Type B pancreatic cell (in vitro differentiated cells): Measurements from ENCODE around the gene ESPN. TPM values are rescaled to one million over a fixed set of nuclear protein-coding genes. Genes with fewer than 3 reads are reported as not detected.
"Not testable (repeated sequence)": the region's sequence is repeated elsewhere in the genome, so short reads cannot be mapped to it uniquely, and the experiment has no call there.

Source experiments
- DNase-seq: peaks from one replicate; pipeline ENCODE4 v3.0.0; 2021; ENCODE audit warnings: mixed read lengths; ENCODE audit not compliant: unreplicated experiment; ENCODE audit errors: extremely low spot score
- H3K27ac Mint-ChIP-seq: 2 replicates; pipeline ENCODE4 v1.8.0; 2021; ENCODE audit warnings: mild to moderate bottlenecking, mixed read lengths
- H3K27me3 Mint-ChIP-seq: 2 replicates; pipeline ENCODE4 v1.8.0; 2021; ENCODE audit warnings: mixed read lengths
- H3K36me3 Mint-ChIP-seq: 2 replicates; pipeline ENCODE4 v1.8.0; 2021; ENCODE audit warnings: mixed read lengths
- H3K4me1 Mint-ChIP-seq: one replicate; pipeline ENCODE4 v1.8.0; 2021; ENCODE audit warnings: mixed read lengths; ENCODE audit not compliant: unreplicated experiment
- H3K4me3 Mint-ChIP-seq: 2 replicates; pipeline ENCODE4 v1.8.0; 2021; ENCODE audit warnings: mild to moderate bottlenecking, mixed read lengths
- H3K9me3 Mint-ChIP-seq: 2 replicates; pipeline ENCODE4 v1.8.0; 2021; ENCODE audit warnings: mixed read lengths
- total RNA-seq: library from RNA; stranded (reverse); gene quantifications from 2 replicates; pipeline ENCODE4 v1.2.1, GENCODE V29; 2021; ENCODE audit warnings: low replicate concordance
- TF ChIP-seq, protein P1 (sequence below): fragments of 200-600 bp; sonication (generic); conservative IDR thresholded peaks from 2 replicates; pipeline ENCODE4 v1.5.0; 2021; ENCODE audit warnings: antibody characterized with exemption, mild to moderate bottlenecking

ESPN gene
- total RNA-seq, 1 donor from 2014 or later = 13.8 TPM

DNA sequence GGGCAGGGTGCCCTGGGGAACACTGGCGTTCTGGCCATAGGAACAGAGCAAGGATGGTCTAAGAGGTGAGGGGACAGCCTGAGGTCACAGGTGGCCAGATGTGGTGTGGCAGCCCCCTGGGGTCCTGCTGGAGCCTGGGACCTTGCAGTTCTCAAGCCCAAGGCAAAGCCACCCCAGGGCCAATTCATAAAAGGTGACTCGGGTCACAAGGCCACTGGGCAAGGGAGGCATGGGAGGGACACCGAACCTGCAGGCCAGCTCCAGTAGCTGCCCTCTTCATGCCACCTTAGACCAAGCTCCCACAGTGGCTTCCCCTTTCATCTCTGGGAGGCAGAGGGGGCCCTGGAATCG is 22.1 kb downstream of the ESPN start:
- H3K4me1 Mint-ChIP-seq = peaks cover 14% of the 10 kb centered on the region
- peaks cover 23% of the 10 kb centered on the region for H3K27me3 Mint-ChIP-seq
- H3K4me3 Mint-ChIP-seq = no peak overlapping the region
- TF ChIP-seq, protein P1, sequence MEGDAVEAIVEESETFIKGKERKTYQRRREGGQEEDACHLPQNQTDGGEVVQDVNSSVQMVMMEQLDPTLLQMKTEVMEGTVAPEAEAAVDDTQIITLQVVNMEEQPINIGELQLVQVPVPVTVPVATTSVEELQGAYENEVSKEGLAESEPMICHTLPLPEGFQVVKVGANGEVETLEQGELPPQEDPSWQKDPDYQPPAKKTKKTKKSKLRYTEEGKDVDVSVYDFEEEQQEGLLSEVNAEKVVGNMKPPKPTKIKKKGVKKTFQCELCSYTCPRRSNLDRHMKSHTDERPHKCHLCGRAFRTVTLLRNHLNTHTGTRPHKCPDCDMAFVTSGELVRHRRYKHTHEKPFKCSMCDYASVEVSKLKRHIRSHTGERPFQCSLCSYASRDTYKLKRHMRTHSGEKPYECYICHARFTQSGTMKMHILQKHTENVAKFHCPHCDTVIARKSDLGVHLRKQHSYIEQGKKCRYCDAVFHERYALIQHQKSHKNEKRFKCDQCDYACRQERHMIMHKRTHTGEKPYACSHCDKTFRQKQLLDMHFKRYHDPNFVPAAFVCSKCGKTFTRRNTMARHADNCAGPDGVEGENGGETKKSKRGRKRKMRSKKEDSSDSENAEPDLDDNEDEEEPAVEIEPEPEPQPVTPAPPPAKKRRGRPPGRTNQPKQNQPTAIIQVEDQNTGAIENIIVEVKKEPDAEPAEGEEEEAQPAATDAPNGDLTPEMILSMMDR = no peak
- no peak for DNase-seq
- no peaks in the 10 kb centered on the region for H3K9me3 Mint-ChIP-seq
- no peaks in the 10 kb centered on the region for H3K36me3 Mint-ChIP-seq
- H3K27ac Mint-ChIP-seq = no peak overlapping the region

- Mint-ChIP-seq H3K27ac (no peak overlapping the region), H3K4me1 (peaks cover 14% of the 10 kb centered on the region), H3K9me3 (no peaks in the 10 kb centered on the region), H3K27me3 (peaks cover 22% of the 10 kb centered on the region), H3K36me3 (no peaks in the 10 kb centered on the region), H3K4me3 (peak overlapping the region; percentile 65)
- no peak for DNase-seq
- TF ChIP-seq, protein P1 = peak; percentile 19
These were observed 22.6 kb downstream of the ESPN start for GRCh38 chr1:6447016-6447817.

- no peak for DNase-seq
- no peak overlapping the region for H3K27ac Mint-ChIP-seq
- H3K4me1 Mint-ChIP-seq = peaks cover 14% of the 10 kb centered on the region
- no peaks in the 10 kb centered on the region for H3K36me3 Mint-ChIP-seq
- H3K27me3 Mint-ChIP-seq = peaks cover 24% of the 10 kb centered on the region
- no peaks in the 10 kb centered on the region for H3K9me3 Mint-ChIP-seq
- TF ChIP-seq, protein P1 = peak; percentile 18
- H3K4me3 Mint-ChIP-seq = peak overlapping the region; percentile 65
These were observed 23.5 kb downstream of the ESPN start for GRCh38 chr1:6447818-6448748.

DNA sequence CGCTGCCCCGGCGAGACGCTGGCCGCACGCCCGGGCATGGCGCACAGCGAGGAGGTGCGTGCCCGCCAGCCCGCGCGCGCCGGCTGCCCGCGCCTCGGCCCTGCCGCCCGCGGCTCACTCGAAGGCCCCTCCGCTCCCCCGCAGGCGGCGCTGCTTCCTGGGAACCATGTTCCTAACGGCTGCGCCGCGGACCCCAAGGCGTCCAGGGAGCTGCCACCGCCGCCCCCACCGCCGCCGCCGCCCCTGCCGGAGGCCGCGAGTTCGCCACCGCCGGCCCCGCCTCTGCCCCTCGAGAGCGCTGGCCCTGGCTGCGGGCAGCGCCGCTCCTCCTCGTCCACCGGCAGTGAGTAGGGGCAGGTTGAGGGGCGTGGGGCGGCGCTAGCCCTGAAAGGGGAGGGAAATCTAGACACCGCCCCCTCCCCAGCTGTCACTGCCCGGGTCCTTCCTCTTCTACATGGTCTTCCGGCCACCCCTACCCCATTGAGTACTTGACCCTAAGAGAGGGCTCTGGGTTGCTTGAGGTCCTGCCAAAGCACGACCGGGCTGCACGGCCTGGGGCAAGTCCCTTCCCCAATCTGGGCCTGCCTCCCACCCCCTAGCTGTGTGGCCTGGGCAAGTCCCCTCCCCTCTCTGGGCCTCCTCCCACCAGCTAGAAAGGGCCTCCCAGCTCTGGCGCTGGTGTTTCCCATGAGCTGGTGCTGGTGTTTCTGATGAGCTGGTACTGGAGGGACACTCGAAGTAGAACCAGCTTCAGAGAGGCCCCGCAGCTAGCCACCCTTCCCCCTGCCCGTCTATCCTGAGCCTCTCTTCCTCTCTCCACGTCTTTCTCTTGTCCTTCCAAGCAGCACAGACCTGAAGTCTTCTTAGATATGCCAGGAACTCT is 24.4 kb downstream of the ESPN start:
- peak overlapping the region; percentile 43 for H3K27ac Mint-ChIP-seq
- H3K4me3 Mint-ChIP-seq = peak overlapping the region; percentile 54
- H3K36me3 Mint-ChIP-seq = no peaks in the 10 kb centered on the region
- H3K4me1 Mint-ChIP-seq = peaks cover 19% of the 10 kb centered on the region
- TF ChIP-seq, protein P1 = peak; percentile 14
- no peaks in the 10 kb centered on the region for H3K9me3 Mint-ChIP-seq
- no peak for DNase-seq
- H3K27me3 Mint-ChIP-seq = peaks cover 31% of the 10 kb centered on the region

GRCh38 chr1:6450005-6450450 is 25.5 kb downstream of the ESPN start:
- Mint-ChIP-seq H3K9me3 (no peaks in the 10 kb centered on the region), H3K4me3 (peak overlapping the region; percentile 54), H3K4me1 (peaks cover 15% of the 10 kb centered on the region), H3K36me3 (no peaks in the 10 kb centered on the region), H3K27me3 (peaks cover 28% of the 10 kb centered on the region), H3K27ac (peak overlapping the region; percentile 43)
- no peak for DNase-seq
- TF ChIP-seq, protein P1 = no peak

GRCh38 chr1:6450486-6450885 is 25.9 kb downstream of the ESPN start:
- H3K4me3 Mint-ChIP-seq = peak overlapping the region; percentile 56
- DNase-seq, H3K36me3 Mint-ChIP-seq, H3K9me3 Mint-ChIP-seq: not testable (repeated sequence)
- peaks cover 14% of the 10 kb centered on the region for H3K4me1 Mint-ChIP-seq
- H3K27ac Mint-ChIP-seq = peak overlapping the region; percentile 21
- peaks cover 27% of the 10 kb centered on the region for H3K27me3 Mint-ChIP-seq
